HL-60/S4 (cell line): Measurements from ENCODE around the gene ABCG4.
"Not testable (repeated sequence)": the region's sequence is repeated elsewhere in the genome, so short reads cannot be mapped to it uniquely, and the experiment has no call there.

ENCODE experiments used
- in situ Hi-C: fragments of 300-500 bp; cut with MboI; formaldehyde crosslinking; loops from 2 replicates; pipeline ENCODE4 v1.14.3; 2022; ENCODE audit warnings: low sequenced_read_pairs

The ABCG4 gene

DNA sequence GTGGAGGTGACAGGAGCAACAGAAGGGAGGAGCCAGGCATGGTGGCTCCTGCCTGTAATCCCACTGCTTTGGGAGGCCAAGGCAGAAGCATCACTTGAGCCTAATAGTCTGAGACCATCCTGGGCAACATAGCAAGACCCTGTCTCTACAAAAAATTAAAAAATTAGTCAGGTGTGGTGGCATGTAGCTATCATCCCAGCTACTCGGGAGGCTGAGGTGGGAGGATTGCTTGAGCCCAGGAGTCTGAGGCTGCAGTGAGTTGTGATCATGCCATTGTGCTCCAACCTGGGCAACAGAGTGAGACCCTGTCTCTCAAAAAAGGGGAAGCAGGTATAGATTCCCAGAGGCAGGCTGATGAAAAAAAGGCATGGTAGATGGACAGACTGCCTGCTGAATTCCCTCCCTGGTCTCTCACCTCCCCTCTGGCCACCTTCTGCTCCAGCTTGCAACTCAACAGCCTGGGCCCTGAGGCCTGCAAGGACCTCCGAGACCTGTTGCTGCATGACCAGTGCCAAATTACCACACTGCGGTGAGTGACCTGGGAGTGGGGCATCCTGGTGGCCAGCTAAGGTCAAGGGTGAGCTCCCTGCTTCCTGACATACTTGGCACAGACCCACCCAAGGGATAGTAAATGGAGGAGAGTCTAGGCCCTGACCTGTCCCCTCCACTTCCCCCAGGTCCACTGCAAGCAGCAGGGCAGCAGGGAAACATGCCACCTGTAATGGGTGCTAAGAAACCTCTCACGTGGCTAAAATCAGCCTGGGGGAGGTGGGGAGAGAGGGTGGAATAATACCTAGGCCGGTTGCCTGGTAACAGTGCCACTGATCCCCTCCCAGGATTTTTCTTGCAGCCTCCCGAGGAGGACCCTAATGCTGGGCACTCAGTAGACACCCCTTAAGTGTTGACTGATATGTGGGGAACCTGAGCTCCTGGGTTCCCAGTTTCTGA lies 32.2 kb downstream of the ABCG4 start:
- in situ Hi-C loops: no loop called here

DNA sequence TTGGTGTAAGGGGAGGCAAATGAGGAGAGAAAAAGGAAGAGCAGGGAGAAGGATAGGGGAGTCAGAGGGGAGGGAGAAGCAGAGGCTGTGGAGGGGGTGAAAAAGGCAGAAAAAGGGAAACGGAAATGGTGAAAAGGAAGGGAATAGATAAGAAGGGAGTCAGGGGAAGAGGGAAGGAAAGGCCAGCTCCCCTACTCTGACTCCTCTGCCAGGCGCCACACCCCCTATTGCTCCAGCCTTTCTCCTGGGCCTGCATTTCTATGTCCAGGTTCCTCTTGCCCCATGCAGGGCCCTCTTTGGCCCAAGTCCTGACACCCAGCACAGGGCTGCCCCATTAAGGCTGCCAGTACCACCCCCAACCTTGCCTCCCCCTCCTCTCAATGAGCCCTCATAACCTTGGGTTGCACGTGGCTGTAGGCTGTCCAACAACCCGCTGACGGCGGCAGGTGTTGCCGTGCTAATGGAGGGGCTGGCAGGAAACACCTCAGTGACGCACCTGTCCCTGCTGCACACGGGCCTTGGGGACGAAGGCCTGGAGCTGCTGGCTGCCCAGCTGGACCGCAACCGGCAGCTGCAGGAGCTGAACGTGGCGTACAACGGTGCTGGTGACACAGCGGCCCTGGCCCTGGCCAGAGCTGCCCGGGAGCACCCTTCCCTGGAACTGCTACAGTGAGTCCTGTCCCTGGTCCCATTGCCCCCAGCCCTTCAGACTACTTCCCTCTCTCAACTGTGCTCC lies 33.0 kb downstream of the ABCG4 start:
- in situ Hi-C loops: no loop called here

DNA sequence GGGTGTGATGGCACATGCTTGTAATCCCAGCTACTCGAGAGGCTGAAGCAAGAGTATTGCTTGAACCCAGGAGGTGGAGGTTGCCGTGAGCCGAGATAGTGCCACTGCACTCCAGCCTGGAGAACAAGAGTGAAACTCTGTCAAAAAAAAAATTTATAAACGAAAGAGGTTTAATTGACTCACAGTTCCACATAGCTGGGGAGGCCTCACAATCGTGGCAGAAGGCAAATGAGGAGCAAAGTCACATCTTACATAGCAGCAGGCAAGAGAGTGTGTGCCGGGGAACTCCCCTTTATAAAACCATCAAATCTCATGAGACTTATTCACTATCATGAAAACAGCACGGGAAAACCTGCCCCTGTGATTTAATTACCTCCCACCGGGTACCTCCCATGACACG lies 35.5 kb downstream of the ABCG4 start:
- in situ Hi-C loops: not testable (repeated sequence)

DNA sequence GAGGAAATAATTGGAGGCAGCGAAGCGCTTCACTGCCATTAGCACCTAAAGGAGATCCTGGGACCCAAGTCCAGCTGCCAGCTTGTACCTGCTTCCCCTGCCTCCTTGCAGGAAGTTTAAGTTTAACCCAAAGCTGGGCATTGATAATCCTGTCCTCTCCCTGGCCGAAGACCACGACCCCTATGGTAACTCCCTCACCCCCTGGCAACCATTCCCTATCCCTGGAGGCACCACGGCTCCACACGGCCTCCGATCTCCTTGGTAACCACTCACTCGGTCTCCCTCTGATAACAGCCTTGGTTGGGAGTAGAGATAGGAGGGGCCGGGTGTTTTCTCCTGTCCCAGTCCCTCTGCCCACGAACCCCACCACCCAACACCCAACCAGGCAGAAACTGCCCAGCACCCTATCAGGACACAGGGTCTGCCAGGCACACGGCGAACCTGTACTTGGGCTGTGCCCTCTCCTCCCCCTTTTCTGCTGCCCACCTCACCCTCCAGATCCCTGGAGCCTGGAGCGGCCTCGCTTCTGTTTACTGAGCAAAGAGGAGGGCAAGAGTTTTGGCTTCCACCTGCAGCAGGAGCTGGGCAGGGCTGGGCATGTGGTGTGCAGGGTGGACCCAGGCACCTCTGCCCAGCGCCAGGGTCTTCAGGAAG lies 37.3 kb downstream of the ABCG4 start:
- in situ Hi-C loops: no loop called here

DNA sequence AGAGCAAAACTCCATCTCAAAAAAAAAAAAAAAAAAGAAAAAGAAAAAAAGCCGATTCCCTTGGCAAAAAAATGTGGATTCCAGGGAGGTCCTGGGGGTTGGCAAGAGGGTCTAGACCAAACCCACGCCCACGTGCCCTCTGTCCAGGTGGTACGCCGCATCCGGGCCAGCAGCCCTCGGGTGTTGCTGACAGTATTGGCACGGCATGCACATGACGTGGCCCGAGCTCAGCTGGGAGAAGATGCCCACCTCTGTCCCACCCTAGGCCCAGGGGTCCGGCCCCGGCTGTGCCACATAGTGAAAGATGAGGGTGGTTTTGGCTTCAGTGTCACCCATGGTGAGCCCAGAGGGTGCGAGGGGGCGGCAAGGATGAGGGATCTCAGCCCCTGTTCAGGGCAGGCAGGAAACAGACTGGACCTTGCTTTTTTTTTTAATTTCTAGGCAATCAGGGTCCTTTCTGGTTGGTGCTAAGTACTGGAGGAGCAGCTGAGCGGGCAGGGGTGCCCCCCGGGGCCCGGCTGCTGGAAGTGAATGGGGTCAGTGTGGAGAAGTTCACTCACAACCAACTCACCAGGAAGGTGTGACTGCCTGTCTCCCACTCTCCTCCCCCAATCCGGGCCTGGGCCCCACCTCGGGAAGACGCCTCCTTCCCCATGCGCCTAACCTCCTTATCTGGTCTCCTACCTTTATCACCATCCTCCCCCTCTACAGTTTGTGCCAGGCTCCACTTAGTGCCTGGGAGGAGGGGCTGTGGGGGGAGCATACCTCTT lies 38.5 kb downstream of the ABCG4 start:
- in situ Hi-C loops: no loop called here

DNA sequence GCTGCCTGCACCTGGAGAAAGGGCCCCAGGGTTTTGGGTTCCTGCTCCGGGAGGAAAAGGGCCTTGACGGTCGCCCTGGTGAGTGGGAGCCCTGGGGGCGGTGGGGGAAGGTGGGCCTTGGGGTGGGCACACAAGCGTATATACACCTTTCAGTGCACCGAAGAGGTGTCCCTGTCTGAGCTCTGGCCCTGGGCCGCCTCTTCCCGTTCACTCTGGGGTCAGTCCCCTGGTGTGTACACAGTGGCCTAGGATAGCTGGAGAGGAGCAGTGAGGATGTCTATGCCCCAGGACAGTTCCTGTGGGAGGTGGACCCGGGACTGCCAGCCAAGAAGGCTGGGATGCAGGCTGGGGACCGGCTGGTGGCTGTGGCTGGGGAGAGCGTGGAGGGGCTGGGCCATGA lies 39.2 kb downstream of the ABCG4 start:
- in situ Hi-C loops: no loop called here

DNA sequence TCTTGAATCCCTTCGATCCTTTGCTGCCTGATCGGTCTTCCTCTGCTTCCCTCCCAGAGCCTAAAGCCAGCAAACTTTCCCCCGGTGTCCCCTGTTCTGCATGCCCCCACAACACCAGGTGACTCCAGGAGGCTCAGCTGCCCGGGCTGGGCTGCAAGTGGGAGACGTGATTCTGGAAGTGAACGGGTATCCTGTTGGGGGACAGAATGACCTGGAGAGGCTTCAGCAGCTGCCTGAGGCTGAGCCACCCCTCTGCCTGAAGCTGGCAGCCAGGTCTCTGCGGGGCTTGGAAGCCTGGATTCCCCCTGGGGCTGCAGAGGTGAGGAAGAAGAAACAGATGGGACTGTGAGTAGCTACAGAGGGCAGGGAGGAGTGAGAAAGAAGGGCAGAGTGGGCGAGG lies 40.0 kb downstream of the ABCG4 start:
- in situ Hi-C loops: no loop called here

DNA sequence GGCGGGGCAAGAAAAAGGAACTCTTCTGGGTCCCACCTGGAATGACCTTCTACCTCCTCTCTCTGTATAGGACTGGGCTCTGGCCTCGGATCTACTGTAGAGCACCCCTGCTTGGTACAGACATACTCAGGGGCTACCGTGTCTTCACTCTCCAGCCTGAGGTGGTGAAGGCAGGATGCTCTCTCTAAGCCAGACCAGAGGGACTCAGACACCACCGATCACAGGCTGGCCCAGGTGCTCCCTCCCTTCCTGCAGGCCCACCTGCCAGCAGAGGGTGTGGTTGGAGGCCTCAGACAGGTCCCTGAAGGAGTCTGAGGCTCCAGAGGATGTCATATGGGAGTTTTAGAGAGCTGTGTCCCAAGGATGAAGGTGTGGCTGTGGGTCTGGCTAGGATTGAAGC lies 40.5 kb downstream of the ABCG4 start:
- in situ Hi-C loops: no loop called here

DNA sequence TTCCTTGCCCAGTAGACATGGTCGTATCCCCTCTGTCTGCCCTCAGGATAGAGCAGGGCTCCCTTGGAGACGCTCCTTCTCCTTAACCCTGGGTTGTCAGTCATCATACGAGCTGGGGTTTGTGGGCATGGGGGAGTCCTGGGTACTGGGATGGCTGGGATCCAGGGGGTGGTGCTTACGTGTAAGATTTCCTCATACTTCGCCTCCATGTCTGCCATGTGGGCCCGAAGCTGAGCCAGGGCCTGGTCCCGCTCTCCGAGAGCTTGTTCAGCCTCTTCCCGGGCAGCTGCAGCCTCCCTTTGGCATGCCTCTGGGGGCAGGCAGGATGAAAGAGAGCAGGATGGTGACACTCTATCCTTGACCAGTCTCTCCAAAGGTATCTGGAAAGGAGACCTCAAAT lies 41.7 kb downstream of the ABCG4 start:
- in situ Hi-C loops: no loop called here

DNA sequence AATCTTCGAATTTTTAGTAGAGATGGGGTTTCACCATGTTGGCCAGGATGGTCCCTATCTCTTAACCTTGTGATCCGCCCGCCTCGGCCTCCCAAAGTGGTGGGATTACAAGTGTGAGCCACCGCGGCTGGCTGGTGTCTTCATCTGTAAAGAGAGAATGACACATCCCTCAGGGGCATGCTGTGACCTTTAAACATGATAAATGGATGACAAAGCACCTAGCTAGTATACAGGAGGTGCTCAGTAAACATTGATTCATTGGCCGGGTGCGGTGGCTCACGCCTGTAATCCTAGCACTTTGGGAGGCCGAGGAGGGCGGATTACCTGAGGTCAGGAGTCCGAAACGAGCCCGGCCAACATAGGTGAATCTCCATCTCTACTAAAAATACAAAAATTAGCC lies 42.4 kb downstream of the ABCG4 start:
- in situ Hi-C loops: not testable (repeated sequence)

DNA sequence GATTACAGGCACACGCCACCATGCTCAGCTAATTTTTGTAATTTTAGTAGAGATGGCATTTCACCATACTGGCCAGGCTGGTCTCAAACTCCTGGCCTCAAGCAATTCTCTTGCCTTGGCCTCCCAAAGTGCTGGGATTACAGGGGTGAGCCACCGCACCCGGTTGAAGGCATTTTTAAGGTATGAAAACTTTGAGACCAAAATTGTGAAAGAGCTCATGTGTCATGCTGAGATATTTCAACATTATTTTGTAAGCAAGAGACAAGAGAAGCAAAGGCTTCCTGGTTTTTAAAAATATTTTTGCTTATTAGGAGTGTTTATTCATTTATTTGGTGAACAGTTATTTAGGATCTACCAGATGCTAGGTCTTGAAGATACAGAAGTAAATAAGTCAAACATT lies 43.3 kb downstream of the ABCG4 start:
- in situ Hi-C loops: no loop called here

DNA sequence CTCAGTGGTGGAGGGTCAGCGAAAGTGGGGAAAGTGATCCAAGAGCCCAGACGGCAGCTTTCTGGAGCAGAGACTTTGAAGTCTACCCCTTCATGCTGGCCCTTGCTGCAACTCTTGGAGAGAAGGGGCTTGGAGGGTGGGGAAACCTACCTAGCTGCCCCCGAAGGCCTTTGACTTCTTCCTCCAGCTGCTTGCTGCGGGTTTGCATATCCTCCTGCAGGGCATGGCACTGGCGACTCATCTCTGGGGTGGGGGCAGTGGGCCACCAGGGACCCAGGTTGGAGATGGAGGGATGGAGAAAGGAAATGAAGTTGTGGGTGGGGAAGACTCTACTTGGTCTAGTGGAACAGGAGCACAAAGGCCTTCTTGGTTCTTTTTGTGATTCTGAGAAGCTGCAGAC lies 44.1 kb downstream of the ABCG4 start:
- in situ Hi-C loops: no loop called here

DNA sequence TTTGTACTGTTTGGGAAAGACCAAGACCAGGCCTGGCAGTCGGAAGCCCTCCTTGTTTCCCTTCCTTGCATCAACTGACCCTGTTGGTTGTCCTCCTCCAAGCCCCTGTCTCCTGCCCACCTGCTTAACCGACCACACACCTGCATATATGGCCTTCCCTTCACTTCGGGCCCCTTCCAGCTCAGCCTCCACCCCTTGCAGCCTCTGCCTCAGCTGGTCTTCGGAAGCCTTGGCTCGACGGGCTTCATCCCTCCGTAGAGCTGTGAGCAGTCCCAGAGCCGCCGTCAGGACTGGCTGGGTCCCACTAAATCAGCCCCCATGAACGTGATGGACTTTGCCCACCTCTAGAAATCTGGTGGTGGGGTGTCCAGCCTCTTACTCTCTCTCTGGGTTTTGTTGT lies 44.8 kb downstream of the ABCG4 start:
- in situ Hi-C loops: no loop called here

DNA sequence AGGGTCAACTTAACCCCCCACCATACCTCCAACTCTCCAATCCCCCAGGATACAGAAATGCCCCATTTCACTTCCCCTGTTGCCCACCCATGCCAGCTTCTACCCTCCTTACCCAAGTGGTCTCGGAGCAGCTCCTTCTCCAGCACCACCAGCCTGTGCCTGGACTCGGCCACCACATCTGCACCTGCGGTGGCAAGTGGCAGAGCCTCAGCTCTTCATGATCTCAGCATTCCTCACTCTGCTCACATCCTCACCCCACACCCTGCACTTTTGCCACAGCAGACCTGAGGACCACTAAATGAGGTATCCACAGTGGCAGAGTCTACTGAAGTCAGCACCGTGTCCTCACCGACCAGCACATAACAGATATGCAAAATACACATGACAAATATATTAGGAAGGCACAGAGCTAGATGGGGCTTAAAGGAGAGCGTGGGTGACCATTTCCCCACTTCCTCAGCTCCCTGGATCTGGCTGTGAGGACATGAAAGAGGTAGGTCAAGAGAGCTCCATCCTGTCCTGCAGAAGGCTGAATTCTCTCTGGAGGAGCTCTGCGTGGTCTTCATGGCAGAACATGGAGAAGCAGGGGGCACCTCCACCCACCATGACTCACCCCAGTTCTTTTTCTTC lies 46.1 kb downstream of the ABCG4 start:
- in situ Hi-C loops: no loop called here

DNA sequence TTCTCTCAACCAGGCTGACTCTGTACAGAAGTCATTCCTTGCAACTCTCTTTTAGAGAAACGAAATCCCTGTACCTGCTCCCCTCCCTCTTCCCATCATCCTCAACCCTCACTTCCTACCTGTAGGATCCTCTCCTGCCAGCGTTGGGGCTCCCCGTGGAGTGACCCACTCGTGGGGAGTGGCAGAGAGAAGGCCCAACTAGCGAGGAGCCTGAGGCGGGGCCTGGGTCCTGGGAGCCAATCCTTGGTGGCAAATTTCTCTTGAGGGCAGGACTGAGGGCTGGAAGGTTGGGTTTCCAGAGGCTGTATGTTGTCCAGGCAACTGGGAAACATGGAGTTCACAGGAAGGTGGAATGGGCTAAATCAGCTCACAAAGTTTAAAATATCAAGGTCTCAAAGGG lies 46.8 kb downstream of the ABCG4 start:
- in situ Hi-C loops: no loop called here

DNA sequence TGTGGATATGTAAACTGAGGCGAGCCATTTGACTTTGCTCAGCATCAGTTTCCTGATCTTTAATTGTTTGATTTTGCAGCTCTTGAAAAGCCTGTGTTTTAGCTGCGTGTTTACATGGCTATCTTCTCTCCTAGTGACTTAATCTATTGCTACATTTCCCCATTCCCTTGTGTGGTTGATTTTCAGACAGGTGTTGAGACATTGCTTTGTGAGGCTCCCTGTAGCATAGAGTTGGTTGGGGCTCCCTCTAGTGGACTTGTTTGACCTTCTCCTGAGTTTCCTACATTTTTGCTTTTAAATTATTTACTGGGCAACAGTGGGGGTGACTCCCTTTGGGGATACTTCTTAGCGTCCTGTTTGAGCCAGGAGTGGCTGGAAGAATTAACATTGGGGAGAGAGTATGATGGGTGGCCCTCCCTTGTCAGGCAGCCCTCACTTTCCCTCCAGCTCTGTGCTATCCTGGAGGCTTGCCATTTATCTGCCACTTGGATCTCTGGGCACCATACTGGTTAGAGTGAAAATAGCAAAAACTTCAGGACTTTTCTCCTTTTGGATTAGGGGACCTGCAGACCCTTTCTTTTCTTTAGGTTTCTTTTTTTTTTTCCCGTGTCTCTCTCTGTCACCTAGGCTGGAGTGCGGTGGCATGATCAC lies 48.1 kb downstream of the ABCG4 start:
- in situ Hi-C loops: no loop called here

DNA sequence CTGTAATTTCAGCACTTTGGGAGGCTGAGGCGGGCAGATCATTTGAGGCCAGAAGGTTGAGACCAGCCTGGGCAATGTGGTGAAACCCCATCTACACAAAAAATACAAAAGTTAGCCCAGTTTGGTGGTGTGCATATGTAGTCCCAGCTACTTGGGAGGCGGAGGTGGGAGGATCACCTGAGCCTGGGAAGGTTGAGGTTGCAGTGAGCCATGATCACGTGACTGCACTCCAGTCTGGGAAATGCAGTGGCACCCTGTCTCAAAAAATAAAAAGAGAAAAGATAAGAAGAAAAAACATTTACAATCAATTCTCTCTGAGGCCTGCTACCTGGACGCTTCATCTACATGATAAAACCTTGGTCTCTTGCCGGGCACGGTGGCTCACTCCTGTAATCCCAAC lies 50.1 kb downstream of the ABCG4 start:
- in situ Hi-C loops: no loop called here

DNA sequence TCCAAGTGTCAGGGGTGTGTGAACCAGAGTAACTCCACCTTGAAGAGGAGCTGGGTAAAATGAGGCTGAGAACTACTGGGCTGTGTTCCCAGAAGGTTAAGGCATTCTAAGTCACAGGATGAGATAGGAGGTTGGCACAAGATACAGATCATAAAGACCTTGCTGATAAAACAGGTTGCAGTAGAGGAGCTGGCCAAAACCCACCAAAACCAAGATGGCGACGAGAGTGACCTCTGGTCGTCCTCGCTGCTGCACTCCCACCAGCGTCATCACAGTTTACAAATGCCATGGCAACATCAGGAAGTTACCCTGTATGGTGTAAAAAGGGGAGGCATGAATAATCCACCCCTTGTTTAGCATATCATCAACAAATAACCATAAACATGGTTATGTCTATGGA lies 52.4 kb downstream of the ABCG4 start:
- in situ Hi-C loops: not testable (repeated sequence)

DNA sequence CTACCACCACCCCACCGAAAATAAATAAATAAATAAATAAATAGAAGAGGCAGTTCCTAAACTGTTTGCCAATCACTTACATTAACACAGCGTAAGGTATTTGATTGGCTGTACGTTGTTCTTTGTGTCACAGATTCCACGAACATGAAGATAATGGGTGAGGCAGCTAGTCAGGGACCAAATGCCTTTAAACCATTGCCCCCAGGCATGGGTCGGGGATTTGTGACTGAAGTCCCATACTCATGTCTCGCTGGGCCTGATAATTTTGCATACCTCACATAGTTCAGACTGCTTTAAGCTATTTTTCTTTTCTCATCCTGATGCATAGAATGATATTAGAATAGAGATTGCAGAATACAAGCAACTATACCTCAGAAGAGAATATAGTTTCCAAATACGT lies 53.7 kb downstream of the ABCG4 start:
- in situ Hi-C loops: no loop called here

DNA sequence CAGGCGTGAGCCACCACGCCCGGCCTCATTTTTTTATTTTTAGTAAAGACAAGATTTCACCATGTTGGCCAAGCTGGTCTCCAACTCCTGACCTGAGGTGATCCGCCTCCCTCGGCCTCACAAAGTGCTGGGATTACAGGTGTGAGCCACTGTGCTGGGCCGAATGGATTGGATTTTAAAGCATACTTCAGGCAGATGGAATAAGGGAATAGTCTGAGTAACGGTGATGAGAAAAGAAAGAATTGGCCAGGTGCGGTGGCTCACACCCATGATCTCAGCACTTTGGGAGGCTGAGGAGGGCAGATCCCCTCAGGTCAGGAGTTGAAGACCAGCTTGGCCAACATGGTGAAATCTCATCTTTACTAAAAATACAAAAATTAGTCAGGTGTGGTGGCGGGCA lies 55.2 kb downstream of the ABCG4 start:
- in situ Hi-C loops: no loop called here
